ENCODE data around the gene BMPER.
A peak's percentile ranks its signal among the peaks of the same experiment; 100 is the strongest.
"Not testable (repeated sequence)": the region's sequence is repeated elsewhere in the genome, so short reads cannot be mapped to it uniquely, and the experiment has no call there.

Gene BMPER

GRCh38 chr7:34162677-34163076, 257.3 kb downstream of the BMPER start:
- DNase-seq (ENCODE audit: low read depth) = no peak
- TF ChIP-seq, protein P1, sequence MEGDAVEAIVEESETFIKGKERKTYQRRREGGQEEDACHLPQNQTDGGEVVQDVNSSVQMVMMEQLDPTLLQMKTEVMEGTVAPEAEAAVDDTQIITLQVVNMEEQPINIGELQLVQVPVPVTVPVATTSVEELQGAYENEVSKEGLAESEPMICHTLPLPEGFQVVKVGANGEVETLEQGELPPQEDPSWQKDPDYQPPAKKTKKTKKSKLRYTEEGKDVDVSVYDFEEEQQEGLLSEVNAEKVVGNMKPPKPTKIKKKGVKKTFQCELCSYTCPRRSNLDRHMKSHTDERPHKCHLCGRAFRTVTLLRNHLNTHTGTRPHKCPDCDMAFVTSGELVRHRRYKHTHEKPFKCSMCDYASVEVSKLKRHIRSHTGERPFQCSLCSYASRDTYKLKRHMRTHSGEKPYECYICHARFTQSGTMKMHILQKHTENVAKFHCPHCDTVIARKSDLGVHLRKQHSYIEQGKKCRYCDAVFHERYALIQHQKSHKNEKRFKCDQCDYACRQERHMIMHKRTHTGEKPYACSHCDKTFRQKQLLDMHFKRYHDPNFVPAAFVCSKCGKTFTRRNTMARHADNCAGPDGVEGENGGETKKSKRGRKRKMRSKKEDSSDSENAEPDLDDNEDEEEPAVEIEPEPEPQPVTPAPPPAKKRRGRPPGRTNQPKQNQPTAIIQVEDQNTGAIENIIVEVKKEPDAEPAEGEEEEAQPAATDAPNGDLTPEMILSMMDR (IDR thresholded peaks at IDR 0.05; ENCODE audit: insufficient read depth, low read depth, low read length, missing control alignments) = no peak
- H3K4me3 ChIP-seq (ENCODE audit: low read length) = no peak overlapping the region

- no peak for DNase-seq (ENCODE audit: low read depth)
- TF ChIP-seq, protein P1 (IDR thresholded peaks at IDR 0.05; ENCODE audit: insufficient read depth, low read depth, low read length, missing control alignments) = no peak
- no peak overlapping the region for H3K4me3 ChIP-seq (ENCODE audit: low read length)
These were observed 258.6 kb downstream of the BMPER start for GRCh38 chr7:34163956-34164355.

- H3K4me3 ChIP-seq (ENCODE audit: low read length) = no peak overlapping the region
- no peak for DNase-seq (ENCODE audit: low read depth)
- TF ChIP-seq, protein P1 (IDR thresholded peaks at IDR 0.05; ENCODE audit: insufficient read depth, low read depth, low read length, missing control alignments) = no peak
These were observed 260.1 kb downstream of the BMPER start for GRCh38 chr7:34165466-34165865.

GRCh38 chr7:34165927-34166550, 260.7 kb downstream of the BMPER start:
- DNase-seq (ENCODE audit: low read depth) = peak; percentile 53
- TF ChIP-seq, protein P1 (IDR thresholded peaks at IDR 0.05; ENCODE audit: insufficient read depth, low read depth, low read length, missing control alignments) = peak; percentile 59

DNA sequence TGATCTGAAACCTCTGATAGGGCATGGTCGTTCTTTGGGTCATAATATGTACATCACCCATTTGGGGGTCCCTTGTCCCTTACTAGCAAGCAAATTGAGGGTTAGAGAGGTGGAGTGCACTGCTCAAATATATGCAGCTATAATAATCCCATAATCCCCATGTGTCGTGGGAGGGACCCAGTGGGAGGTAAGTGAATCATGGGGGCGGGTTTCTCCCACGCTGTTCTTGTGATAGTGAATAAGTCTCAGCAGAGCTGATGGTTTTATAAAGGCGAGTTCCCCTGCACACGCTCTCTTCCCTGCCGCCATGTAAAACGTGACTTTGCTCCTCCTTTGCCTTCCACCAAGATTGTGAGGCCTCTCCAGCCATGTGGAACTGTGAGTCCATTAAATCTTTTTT, 262.7 kb downstream of the BMPER start:
- TF ChIP-seq, protein P1 (IDR thresholded peaks at IDR 0.05; ENCODE audit: insufficient read depth, low read depth, low read length, missing control alignments) = no peak
- no peak for DNase-seq (ENCODE audit: low read depth)
- H3K4me3 ChIP-seq (ENCODE audit: low read length) = no peak overlapping the region

More at GRCh38 chr7:34165927-34166550, 260.7 kb downstream of the BMPER start:
- H3K4me3 ChIP-seq (ENCODE audit: low read length) = no peak overlapping the region

DNA sequence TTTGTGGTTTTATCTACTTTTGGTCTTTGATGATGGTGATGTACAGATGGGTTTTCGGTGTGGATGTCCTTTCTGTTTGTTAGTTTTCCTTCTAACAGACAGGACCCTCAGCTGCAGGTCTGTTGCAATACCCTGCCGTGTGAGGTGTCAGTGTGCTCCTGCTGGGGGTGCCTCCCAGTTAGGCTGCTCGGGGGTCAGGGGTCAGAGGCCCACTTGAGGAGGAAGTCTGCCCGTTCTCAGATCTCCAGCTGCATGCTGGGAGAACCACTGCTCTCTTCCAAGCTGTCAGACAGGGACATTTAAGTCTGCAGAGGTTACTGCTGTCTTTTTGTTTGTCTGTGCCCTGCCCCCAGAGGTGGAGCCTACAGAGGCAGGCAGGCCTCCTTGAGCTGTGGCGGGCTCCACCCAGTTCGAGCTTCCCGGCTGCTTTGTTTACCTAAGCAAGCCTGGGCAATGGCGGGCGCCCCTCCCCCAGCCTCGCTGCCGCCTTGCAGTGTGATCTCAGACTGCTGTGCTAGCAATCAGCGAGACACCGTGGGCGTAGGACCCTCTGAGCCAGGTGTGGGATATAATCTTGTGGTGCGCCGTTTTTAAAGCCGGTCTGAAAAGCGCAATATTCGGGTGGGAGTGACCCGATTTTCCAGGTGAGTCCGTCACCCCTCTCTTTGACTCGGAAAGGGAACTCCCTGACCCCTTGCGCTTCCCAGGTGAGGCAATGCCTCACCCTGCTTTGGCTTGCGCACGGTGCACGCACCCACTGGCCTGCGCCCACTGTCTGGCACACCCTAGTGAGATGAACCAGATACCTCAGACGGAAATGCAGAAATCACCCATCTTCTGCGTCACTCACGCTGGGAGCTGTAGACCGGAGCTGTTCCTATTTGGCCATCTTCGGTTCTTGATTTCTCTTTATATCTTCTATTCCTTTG, 269.6 kb downstream of the BMPER start:
- H3K4me3 ChIP-seq (ENCODE audit: low read length); DNase-seq (ENCODE audit: low read depth): not testable (repeated sequence)

GRCh38 chr7:34175837-34176236, 270.5 kb downstream of the BMPER start:
- DNase-seq (ENCODE audit: low read depth) = no peak
- TF ChIP-seq, protein P1 (IDR thresholded peaks at IDR 0.05; ENCODE audit: insufficient read depth, low read depth, low read length, missing control alignments) = no peak
- no peak overlapping the region for H3K4me3 ChIP-seq (ENCODE audit: low read length)
